ENCODE data around the gene NAPEPLD.
"Not testable (repeated sequence)": the region's sequence is repeated elsewhere in the genome, so short reads cannot be mapped to it uniquely, and the experiment has no call there.

The NAPEPLD gene

GRCh38 chr7:103144754-103145153 lies 4.1 kb downstream of the NAPEPLD start:
- DNase-seq (ENCODE audit: low read depth, low spot score) = not testable (repeated sequence)

GRCh38 chr7:103143868-103144267 lies 5.0 kb downstream of the NAPEPLD start:
- DNase-seq (ENCODE audit: low read depth, low spot score) = no peak

- DNase-seq (ENCODE audit: low read depth, low spot score) = no peak
Observed at GRCh38 chr7:103142494-103142893, 6.4 kb downstream of the NAPEPLD start.

GRCh38 chr7:103141753-103142404 lies 7.0 kb downstream of the NAPEPLD start:
- DNase-seq (ENCODE audit: low read depth, low spot score) = peak; percentile 69

GRCh38 chr7:103140685-103141084 lies 8.2 kb downstream of the NAPEPLD start:
- DNase-seq (ENCODE audit: low read depth, low spot score) = no peak

- DNase-seq (ENCODE audit: low read depth, low spot score) = no peak
Observed at GRCh38 chr7:103140061-103140460, 8.8 kb downstream of the NAPEPLD start.

GRCh38 chr7:103134836-103135554 lies 13.9 kb downstream of the NAPEPLD start:
- DNase-seq (ENCODE audit: low read depth, low spot score) = no peak

GRCh38 chr7:103132995-103133688 lies 15.8 kb downstream of the NAPEPLD start:
- no peak for DNase-seq (ENCODE audit: low read depth, low spot score)

GRCh38 chr7:103130901-103131624 lies 17.8 kb downstream of the NAPEPLD start:
- DNase-seq (ENCODE audit: low read depth, low spot score) = no peak

- no peak for DNase-seq (ENCODE audit: low read depth, low spot score)
Observed at GRCh38 chr7:103129702-103130549, 19.0 kb downstream of the NAPEPLD start.

GRCh38 chr7:103127006-103127405 lies 21.9 kb downstream of the NAPEPLD start:
- DNase-seq (ENCODE audit: low read depth, low spot score) = no peak

- no peak for DNase-seq (ENCODE audit: low read depth, low spot score)
Observed at GRCh38 chr7:103124429-103124979, 24.4 kb downstream of the NAPEPLD start.

GRCh38 chr7:103123529-103123928 lies 25.4 kb downstream of the NAPEPLD start:
- no peak for DNase-seq (ENCODE audit: low read depth, low spot score)

- DNase-seq (ENCODE audit: low read depth, low spot score) = no peak
Observed at GRCh38 chr7:103121641-103122040, 27.3 kb downstream of the NAPEPLD start.

- no peak for DNase-seq (ENCODE audit: low read depth, low spot score)
Observed at GRCh38 chr7:103120362-103120761, 28.5 kb downstream of the NAPEPLD start.

- DNase-seq (ENCODE audit: low read depth, low spot score) = no peak
Observed at GRCh38 chr7:103119791-103120291, 29.1 kb downstream of the NAPEPLD start.

GRCh38 chr7:103117465-103117864 lies 31.4 kb downstream of the NAPEPLD start:
- no peak for DNase-seq (ENCODE audit: low read depth, low spot score)

GRCh38 chr7:103116991-103117390 lies 31.9 kb downstream of the NAPEPLD start:
- DNase-seq (ENCODE audit: low read depth, low spot score) = no peak

- DNase-seq (ENCODE audit: low read depth, low spot score) = no peak
Observed at GRCh38 chr7:103116511-103116910, 32.4 kb downstream of the NAPEPLD start.

- DNase-seq (ENCODE audit: low read depth, low spot score) = no peak
Observed at GRCh38 chr7:103115771-103116170, 33.1 kb downstream of the NAPEPLD start.

Data from astrocyte of the hippocampus (primary cell).